B cell (primary cell): ENCODE measurements around the gene EML5.

Experiments used
- EZH2 ChIP-seq: IDR thresholded peaks from 2 replicates; pipeline ENCODE4 v1.6.1; 2012; ENCODE audit warnings: borderline replicate concordance, low read depth, mild to moderate bottlenecking, moderate library complexity, low read length; ENCODE audit not compliant: insufficient read depth, poor library complexity, severe bottlenecking
- TF ChIP-seq, protein P1 (sequence below): fragments of 200-600 bp; IDR thresholded peaks from one replicate; pipeline ENCODE4 v1.8.0; 2022; ENCODE audit warnings: antibody characterized with exemption, mild to moderate bottlenecking

DNA sequence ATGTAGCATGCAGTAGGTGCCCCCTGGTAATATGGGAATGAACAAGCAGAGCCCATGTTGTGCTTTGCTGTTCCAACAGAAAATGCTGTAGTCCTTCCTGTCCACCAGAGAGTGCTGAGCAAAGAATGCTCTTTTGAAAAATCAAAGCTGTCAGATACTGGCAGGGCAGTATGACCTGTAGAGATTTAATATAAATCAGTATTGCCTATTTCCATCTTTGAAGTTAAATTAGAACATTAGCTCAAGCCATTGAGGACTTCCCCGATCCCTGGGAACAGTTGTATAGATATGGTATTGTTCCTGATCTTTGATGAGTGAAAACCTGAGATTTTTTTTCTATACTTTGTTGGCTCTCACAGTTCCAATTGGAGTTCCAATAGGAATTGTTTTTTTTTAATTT is 44.7 kb upstream of the EML5 start:
- no peak for TF ChIP-seq EZH2
- TF ChIP-seq, protein P1, sequence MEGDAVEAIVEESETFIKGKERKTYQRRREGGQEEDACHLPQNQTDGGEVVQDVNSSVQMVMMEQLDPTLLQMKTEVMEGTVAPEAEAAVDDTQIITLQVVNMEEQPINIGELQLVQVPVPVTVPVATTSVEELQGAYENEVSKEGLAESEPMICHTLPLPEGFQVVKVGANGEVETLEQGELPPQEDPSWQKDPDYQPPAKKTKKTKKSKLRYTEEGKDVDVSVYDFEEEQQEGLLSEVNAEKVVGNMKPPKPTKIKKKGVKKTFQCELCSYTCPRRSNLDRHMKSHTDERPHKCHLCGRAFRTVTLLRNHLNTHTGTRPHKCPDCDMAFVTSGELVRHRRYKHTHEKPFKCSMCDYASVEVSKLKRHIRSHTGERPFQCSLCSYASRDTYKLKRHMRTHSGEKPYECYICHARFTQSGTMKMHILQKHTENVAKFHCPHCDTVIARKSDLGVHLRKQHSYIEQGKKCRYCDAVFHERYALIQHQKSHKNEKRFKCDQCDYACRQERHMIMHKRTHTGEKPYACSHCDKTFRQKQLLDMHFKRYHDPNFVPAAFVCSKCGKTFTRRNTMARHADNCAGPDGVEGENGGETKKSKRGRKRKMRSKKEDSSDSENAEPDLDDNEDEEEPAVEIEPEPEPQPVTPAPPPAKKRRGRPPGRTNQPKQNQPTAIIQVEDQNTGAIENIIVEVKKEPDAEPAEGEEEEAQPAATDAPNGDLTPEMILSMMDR, result no peak
